Retinal pigment epithelial cell (primary cell): Measurements from ENCODE around the gene UBE2E3.
"Not testable (repeated sequence)": the region's sequence is repeated elsewhere in the genome, so short reads cannot be mapped to it uniquely, and the experiment has no call there.

ENCODE experiments used
- DNase-seq: peaks from one replicate; pipeline ENCODE4 v3.0.0-alpha.2; 2010; ENCODE audit warnings: low read depth
- H3K4me3 ChIP-seq: 2 replicates; pipeline ENCODE4 v1.5.1; 2011; ENCODE audit warnings: mild to moderate bottlenecking, low read length, control low read depth, moderate library complexity
- TF ChIP-seq, protein P1 (sequence below): conservative IDR thresholded peaks from 2 replicates; pipeline ENCODE4 v1.5.1; 2011; ENCODE audit warnings: low read depth, low read length, control low read depth, inconsistent platforms

The UBE2E3 gene

GRCh38 chr2:181022652-181023051 lies 42.2 kb downstream of the UBE2E3 start:
- DNase-seq: no peak
- H3K4me3 ChIP-seq: no peak overlapping the region
- TF ChIP-seq, protein P1, sequence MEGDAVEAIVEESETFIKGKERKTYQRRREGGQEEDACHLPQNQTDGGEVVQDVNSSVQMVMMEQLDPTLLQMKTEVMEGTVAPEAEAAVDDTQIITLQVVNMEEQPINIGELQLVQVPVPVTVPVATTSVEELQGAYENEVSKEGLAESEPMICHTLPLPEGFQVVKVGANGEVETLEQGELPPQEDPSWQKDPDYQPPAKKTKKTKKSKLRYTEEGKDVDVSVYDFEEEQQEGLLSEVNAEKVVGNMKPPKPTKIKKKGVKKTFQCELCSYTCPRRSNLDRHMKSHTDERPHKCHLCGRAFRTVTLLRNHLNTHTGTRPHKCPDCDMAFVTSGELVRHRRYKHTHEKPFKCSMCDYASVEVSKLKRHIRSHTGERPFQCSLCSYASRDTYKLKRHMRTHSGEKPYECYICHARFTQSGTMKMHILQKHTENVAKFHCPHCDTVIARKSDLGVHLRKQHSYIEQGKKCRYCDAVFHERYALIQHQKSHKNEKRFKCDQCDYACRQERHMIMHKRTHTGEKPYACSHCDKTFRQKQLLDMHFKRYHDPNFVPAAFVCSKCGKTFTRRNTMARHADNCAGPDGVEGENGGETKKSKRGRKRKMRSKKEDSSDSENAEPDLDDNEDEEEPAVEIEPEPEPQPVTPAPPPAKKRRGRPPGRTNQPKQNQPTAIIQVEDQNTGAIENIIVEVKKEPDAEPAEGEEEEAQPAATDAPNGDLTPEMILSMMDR: no peak

DNA sequence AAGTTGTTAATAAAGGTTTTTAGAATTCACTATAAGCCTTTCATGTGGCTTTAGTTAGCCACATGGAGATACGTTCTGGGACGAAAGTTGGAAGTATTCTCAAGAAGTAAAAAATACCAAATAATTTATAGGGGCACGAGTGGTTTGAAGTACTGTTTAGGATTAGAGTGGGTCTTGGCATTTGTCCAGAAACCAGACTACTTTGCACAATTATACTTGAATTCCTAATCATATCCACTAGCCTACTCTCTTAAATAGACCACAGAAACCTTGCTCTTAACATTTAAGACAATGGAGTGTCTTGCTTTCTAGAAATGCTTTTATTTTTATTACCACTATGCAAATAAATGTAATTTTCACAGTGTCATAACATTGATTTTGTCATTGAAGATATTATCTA lies 44.6 kb downstream of the UBE2E3 start:
- peak; percentile 58 for DNase-seq
- no peak overlapping the region for H3K4me3 ChIP-seq
- TF ChIP-seq, protein P1: no peak

DNA sequence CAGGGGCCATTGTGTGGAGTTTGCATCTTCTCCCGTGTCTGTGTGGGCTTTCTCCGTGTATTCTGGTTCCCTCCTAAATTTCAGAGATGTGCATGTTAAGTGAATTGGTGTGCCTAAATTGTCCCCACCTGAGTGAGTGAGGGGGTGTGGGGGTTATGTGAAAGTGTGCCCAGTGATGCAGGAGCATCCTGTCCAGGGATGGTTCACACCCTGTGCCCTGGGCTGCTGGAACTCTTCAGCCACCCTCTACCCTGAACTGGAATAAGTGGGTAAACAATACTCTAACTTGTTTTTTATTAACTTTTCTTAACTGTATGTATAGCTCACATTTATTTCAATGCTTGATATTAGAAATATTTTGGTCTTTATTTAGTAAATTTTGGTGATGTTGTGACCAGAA lies 56.0 kb downstream of the UBE2E3 start:
- H3K4me3 ChIP-seq: no peak overlapping the region
- no peak for DNase-seq
- TF ChIP-seq, protein P1: no peak

DNA sequence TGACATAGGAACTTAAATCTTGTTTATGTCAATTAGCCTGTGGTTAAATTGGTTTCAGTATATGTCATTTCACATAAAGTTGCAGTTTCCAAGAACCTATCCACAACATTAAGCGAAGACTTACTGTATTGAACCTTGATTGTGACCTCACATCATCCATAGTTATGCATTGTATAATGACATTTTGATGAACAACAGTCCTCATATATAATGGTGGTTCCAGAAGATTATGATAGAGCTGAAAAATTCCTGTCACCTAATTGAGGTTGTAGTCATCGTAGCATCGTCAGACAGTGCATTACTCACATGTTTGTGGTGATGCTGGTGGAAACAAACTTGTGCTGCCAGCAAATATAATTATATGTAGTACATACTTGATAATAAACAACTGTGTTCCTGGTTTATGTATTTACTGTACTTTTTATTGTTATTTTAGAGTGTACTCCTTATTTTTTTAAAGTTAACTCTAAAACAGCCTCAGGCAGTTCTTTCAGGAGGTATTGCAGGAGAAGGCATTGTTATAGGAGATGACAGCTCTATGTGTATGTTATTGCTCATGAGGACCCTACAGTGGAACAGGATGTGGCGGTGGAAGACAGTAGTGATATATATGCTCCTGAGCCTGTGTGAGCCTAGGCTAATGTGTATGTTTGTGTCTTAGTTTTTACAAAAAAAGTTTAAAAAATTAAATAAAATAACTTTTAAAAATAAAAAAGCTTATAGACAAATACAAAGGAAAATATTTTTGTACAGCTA lies 56.6 kb downstream of the UBE2E3 start:
- no peak for DNase-seq
- TF ChIP-seq, protein P1: no peak
- H3K4me3 ChIP-seq: no peak overlapping the region

- TF ChIP-seq, protein P1: no peak
- H3K4me3 ChIP-seq: no peak overlapping the region
- DNase-seq: no peak
Measured at GRCh38 chr2:181037922-181038321, 57.5 kb downstream of the UBE2E3 start.

DNA sequence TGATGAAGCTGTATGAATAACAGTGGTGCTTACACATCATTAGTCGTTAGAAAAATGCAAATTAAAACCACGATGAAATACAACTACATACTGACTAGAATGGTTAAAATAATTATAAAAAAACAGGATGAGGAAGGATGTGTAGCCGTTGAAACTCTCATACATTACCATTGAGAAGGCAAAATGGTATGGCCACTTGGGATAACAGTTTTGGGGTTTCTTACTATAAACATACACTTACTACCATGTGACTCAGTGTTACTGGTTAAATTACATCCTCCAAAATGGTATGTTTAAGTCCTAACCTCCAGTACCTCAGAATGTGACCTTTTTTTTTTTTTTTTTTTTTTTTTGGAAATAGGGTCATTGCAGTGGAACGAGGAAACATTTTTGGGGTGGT lies 58.4 kb downstream of the UBE2E3 start:
- DNase-seq: no peak
- TF ChIP-seq, protein P1: no peak
- H3K4me3 ChIP-seq: no peak overlapping the region

GRCh38 chr2:181040839-181041238 lies 60.4 kb downstream of the UBE2E3 start:
- not testable (repeated sequence) for DNase-seq, H3K4me3 ChIP-seq
